Retina (tissue), 1 donor: ENCODE measurements around the gene MYEF2.

Source experiments
- DNase-seq: peaks from one replicate; pipeline ENCODE4 v3.0.0-alpha.2; 2016

The MYEF2 gene, protein sequence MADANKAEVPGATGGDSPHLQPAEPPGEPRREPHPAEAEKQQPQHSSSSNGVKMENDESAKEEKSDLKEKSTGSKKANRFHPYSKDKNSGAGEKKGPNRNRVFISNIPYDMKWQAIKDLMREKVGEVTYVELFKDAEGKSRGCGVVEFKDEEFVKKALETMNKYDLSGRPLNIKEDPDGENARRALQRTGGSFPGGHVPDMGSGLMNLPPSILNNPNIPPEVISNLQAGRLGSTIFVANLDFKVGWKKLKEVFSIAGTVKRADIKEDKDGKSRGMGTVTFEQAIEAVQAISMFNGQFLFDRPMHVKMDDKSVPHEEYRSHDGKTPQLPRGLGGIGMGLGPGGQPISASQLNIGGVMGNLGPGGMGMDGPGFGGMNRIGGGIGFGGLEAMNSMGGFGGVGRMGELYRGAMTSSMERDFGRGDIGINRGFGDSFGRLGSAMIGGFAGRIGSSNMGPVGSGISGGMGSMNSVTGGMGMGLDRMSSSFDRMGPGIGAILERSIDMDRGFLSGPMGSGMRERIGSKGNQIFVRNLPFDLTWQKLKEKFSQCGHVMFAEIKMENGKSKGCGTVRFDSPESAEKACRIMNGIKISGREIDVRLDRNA

GRCh38 chr15:48177766-48178647 lies at the start of gene MYEF2:
Gene MYEF2, minus strand, starts transcription at chr15:48178295. Its CDS starts 58 bp downstream, at chr15:48178237.
- peak; percentile 92 for DNase-seq

- DNase-seq: no peak
These were observed 47.7 kb upstream of the MYEF2 start for GRCh38 chr15:48225771-48226170.

DNA sequence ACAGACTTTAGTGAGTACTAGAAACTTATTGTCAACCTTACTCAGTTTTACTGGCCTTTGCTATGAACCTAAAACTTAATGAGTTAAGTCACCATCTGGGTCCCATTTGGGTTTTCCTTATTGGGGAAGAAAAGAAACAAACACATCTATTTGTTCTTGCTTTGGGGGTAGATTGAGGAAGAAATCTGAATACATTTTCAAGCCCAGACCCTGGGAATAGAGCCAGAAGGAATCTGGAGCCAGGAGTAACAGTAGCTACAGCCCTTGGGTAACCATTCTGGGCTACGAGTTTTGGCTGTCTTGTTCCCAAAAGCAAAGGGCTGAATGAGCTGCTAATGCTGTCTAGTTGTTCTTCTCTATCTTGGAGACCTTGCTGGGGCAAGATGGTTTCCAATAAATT lies 44.5 kb upstream of the MYEF2 start:
- no peak for DNase-seq

- DNase-seq: no peak
These were observed 43.8 kb upstream of the MYEF2 start for GRCh38 chr15:48221885-48222284.

DNA sequence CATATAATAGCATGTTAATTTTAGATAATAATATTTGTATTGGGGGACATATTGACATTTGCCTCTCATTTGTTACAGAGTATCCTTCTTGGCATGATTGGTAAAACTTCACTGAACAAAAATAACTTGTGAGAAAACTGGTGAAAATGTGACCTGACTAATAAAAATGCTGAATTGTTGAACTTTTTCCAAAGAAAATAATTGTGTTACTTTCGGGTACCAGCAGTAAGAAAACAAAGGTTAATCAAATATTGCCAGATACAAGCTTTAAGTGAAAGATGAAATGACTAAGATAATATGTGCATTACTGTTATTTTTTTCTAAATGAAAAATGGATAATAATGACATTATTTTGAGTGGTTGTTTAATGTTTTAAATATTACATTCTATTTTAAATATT lies 43.2 kb upstream of the MYEF2 start:
- DNase-seq: no peak

DNA sequence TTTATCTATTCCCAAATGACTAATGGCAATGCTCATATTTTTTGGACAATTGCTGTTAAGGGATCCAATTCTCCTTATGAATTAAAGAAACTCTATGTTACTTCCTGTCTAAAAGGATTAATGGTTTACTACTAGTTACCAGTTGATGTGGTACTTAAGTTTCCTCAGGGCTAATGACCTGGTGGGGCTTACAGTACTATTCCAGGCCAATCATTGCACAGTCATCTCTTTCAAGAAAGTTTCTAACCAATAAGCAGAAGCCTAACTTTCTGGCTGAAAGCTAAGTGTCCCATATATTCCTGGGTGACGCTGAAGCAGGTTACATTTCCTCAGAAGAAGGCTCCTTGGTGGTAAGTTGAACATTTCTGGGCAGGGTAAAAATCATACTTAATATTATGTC lies 27.9 kb upstream of the MYEF2 start, which contains the start of gene SLC12A1:
SLC12A1 (plus strand) TSS at position 322 of the 400 bp plus-strand sequence. CDS start 1,418 bp downstream, outside the sequence.
- no peak for DNase-seq

DNA sequence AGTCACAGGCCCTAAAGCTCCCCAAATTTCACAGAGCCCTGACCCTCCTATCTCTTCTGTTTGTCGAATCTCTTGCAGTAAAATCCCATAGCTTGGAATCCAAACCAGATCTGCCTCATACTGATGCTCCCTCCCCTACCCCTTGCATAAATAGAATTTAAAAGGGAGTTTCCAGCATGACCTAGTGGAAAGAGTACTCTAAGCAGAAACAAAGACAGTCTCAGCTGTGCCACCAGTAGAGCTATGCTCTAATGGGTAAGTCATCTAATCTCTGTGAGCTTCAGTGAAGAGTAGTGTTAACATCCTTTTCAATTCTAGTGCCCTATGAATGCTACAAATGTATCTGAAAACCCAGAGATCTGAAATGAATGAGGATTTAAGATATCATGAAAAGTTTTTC lies 24.0 kb upstream of the MYEF2 start:
- DNase-seq: no peak

DNA sequence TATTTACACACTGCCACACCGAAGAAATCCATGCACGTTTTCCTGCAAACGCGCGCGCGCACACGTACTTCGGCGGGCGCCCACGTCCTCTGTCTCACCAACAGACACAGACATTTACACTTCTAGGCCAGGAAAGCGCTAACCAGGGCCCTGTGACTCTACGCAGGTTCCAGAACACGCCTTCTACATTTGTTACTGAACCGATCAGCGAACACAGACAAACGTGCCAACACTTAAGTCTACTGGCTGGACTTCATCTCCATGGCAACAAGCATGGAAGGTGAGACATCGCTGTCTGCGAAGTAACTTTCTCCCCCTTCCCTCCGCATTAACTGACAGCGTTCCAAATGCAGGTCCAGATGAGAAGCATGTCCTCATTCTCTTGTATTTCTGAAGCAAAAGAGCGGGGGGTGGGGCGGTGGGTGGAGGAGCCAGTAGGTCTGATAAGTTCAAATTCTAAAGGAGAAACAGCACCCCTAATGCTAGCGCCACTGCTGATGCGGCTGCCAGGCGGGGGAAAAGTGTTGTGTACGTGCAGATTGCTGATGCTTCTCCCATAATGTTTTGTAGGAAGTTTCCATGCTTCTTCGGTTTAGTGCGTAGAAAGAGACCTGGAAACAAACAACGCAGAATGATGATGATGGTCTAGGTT lies 13.6 kb upstream of the MYEF2 start, which contains the start of gene CTXN2:
CTXN2 (plus strand) TSS at position 92 of the 652 bp plus-strand sequence. CDS start 9,636 bp downstream, outside the sequence.
- peak; percentile 69 for DNase-seq

GRCh38 chr15:48190932-48191573 lies 13.0 kb upstream of the MYEF2 start:
- DNase-seq: peak; percentile 73

DNA sequence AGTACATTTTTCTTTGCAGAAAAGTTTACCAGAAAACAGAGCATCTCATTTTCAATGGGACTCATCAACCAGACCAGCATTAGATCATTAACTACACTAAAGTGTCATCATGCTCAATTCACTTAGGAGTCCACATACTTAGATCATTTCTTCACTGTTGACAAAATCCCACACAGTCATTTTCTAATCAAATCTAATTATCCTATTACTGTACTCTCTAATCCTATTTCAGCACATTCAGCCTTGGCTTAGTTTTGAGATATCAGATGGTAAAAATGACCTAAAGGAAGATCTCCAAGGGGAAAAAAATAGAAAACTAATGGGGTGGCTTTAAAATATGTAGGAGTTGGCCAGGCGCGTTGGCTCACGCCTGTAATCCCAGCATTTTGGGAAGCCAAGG lies 8.2 kb upstream of the MYEF2 start:
- DNase-seq: no peak

DNA sequence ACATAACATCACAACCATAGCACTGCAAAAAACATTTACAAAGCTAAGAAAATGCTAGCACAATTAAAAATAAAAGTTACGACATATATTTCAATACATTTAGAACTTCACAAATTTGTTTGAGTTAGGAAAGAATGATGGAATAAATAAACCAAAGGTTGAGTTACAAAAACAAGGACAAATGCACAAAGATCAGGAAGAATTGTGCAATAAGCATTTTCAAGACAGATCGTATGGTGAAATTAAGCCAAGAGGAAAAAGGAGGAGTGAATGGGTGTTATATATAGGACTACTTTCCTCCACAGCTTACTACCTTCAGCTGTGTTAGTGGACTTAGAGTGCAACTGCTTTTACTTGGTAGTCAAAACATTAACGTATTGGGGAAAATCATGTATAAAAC lies 7.4 kb upstream of the MYEF2 start:
- DNase-seq: no peak

DNA sequence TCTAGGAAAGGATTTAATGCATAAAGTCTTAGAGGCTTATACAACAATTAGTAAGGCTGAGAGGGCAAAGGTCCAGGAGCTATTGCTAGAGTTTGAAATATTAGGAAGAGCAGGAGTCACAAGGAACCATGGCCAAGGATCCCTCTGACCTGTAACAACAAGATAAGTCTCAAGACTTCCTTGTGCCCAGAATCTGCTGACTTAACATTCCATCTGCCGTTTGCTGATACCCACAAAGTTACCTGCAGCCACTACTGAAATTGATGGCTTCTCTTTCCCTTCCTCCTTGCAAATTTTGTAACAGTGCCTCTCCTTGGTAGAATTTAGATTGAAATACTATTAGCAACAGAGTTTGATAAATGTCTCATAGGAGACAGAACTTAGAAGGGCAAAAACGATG lies 4.7 kb upstream of the MYEF2 start:
- no peak for DNase-seq

DNA sequence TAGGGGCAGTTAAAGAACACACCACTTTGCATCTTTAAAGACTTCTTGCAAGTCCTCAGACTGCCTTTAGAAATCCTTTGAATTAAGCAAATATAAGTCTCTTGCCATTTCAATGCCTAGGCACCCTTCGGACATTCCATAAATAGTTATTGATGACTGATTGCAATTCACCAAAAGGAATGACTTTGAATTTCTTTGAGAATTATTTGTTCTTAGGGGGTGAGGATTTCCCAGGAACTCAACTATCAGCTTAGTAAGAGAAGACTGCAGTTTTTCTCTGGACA lies 495 bp upstream of the MYEF2 start:
- no peak for DNase-seq

DNA sequence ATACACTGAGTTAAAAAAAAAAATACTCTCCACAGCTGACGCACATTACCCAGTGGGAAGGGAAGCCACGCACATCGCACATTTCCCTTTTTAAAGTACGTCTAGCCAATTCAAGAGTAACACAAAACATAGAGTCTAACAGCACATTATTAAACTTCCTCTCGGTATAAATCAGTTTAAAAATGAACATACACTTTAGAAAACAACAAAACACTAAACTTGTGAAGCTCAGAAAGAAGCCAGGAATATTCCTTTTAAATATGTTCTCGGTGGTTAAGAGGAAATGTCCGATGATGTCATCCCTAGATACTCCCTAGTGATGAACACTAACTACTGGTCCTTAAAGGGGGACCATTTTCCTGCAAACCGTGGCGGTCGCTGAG lies 721 bp downstream of the MYEF2 start:
- DNase-seq: peak; percentile 91

- DNase-seq: no peak
These were observed 1.1 kb downstream of the MYEF2 start for GRCh38 chr15:48176957-48177356.

GRCh38 chr15:48176112-48176511 lies 2.0 kb downstream of the MYEF2 start:
- no peak for DNase-seq

- DNase-seq: no peak
These were observed 3.0 kb downstream of the MYEF2 start for GRCh38 chr15:48175126-48175525.

DNA sequence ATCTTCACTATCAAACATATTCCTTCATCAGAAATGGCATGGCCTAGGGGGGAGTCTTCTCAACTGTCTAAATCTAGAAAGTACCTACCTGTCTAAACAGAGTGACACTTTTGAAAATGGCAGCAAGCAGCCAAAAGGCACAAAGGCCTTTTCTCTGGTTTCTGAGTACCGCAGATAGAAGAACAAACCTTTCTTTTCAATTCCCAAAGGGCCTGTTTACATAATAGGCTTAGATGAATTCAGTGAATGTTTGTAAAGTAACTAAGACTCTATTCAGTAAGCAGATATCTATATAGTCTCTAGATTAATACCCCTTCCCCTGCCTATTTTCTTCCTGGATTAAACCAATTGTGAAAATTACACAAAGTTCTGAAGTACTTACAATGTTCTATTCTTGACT lies 7.1 kb downstream of the MYEF2 start:
- DNase-seq: no peak

DNA sequence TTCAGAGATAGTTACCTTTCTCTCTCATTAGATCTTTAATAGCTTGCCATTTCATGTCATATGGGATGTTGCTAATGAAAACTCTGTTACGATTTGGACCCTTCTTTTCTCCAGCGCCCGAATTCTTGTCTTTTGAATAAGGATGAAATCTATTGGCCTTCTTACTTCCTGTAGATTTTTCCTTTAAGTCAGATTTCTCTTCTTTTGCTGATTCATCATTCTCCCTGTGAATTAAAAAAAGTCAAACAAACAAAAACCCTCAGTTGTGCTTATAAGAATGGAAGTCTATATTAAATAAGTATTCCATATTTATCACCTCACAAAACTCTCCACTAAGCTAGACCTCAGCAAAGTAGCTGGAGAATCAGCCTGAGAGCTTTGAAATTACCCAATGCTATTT lies 9.5 kb downstream of the MYEF2 start:
- DNase-seq: no peak

DNA sequence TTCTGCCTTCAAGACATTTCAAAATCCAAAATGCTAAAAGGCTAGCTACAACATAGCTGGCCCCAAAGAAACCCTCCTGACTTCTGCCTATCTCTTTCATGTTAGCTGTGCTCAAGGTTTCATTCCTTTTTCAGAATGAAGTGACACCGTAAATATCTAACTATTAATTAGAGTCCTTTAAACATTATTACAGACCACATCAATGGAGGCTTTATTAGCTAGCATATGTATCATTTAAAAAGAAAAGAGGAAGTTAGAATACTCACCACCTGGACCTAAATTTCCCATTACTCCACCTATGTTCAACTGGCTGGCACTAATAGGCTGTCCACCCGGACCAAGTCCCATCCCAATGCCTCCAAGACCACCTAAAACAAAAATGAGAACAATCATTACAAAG lies 24.6 kb downstream of the MYEF2 start:
- no peak for DNase-seq

GRCh38 chr15:48149858-48150257 lies 28.2 kb downstream of the MYEF2 start:
- DNase-seq: no peak

GRCh38 chr15:48147358-48147757 lies 30.7 kb downstream of the MYEF2 start:
- DNase-seq: no peak

DNA sequence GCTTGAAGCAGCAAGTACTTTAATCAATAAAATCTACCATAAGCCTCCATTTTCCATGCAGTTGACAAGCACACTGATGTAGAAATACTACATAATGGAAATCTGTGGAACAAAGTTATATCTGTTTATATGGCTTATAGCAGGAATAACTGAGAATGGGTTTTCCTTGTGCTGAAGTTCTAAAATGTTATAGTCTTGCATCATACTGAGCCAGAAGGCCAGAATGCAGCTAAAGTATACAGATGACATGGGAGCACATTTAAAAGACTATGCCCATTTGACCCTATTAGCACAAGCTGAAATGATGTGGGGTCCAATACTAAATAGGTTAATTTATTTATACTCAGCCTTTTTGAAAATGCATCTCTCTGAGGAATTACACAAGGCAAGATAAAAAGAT lies 32.2 kb downstream of the MYEF2 start:
- DNase-seq: no peak
